Measurements from ENCODE around the gene HNRNPA1.

HNRNPA1 gene

DNA sequence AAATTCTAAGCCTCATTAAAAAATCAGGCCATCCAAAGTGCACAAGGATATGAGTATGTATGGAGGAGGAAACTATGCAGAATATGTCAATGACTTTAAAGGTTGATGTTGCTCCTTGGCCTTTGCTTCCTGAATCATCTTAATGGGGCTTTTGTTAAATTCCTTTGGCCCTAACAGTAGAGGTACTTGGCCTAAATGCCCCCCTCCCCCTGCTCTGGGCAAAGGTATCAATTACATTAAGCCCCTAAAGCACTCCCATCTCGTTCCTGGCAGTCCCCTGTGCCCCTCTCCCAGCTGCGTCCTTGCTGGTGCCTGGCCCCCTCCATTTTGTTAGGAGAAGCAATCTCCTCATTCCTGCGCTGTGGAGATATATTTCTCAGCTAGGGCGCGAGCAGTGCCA is 49.2 kb downstream of the HNRNPA1 start:
- DNase-seq (no peak), ATAC-seq (ENCODE audit: insufficient read depth, low read depth) (no peak)
- Histone ChIP-seq H3K36me3 (ENCODE audit: insufficient read depth, low read length) (peaks cover 8% of the 10 kb centered on the region), H3K27ac (ENCODE audit: low read length) (no peak overlapping the region), H4K20me1 (ENCODE audit: insufficient read depth, low read length) (no peaks in the 10 kb centered on the region), H3K4me3 (ENCODE audit: low read depth in 1 of 2, low read length in 2 of 2) (no peak overlapping the region), H2AFZ (ENCODE audit: low read depth, low read length) (no peak overlapping the region), H3K79me2 (ENCODE audit: insufficient read depth, low read length) (peaks cover 78% of the 10 kb centered on the region), H3K4me2 (ENCODE audit: insufficient read depth, low read length) (no peak overlapping the region), H3K9me3 (ENCODE audit: insufficient read depth, low read length, severe bottlenecking) (no peaks in the 10 kb centered on the region), H3K9ac (ENCODE audit: low read depth, low read length) (no peak overlapping the region), H3K4me1 (ENCODE audit: insufficient read depth, low read length) (peaks cover 12% of the 10 kb centered on the region), H3K27me3 (ENCODE audit: insufficient read depth, low read length, poor library complexity) (no peaks in the 10 kb centered on the region)
- TF ChIP-seq, protein P1, sequence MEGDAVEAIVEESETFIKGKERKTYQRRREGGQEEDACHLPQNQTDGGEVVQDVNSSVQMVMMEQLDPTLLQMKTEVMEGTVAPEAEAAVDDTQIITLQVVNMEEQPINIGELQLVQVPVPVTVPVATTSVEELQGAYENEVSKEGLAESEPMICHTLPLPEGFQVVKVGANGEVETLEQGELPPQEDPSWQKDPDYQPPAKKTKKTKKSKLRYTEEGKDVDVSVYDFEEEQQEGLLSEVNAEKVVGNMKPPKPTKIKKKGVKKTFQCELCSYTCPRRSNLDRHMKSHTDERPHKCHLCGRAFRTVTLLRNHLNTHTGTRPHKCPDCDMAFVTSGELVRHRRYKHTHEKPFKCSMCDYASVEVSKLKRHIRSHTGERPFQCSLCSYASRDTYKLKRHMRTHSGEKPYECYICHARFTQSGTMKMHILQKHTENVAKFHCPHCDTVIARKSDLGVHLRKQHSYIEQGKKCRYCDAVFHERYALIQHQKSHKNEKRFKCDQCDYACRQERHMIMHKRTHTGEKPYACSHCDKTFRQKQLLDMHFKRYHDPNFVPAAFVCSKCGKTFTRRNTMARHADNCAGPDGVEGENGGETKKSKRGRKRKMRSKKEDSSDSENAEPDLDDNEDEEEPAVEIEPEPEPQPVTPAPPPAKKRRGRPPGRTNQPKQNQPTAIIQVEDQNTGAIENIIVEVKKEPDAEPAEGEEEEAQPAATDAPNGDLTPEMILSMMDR (IDR thresholded peaks at IDR 0.05; ENCODE audit: borderline replicate concordance, extremely low read depth, low read length, poor library complexity, severe bottlenecking) = no peak
- TF ChIP-seq EZH2 (IDR thresholded peaks at IDR 0.05; ENCODE audit: borderline replicate concordance, low read depth, low read length, severe bottlenecking) = no peak

DNA sequence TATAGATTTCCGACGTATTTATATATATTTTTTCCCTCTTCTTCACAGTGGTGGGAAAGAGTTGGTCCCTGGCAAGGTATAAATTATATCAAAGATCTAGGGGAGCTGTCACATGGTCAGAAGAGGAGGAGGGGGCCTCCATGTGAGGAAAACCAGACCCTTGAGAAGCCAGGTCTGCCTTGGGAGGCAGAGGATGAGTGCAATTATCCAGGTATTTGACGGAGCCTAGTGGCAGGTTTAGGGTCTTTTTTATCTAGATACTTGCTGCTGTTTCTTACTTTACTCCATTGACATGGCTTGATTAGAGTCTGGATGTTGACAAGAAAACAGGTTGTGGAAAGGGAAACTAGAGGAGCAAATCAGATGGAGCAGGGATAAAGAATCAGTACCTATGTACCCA is 49.9 kb downstream of the HNRNPA1 start:
- no peaks in the 10 kb centered on the region for H4K20me1 ChIP-seq (ENCODE audit: insufficient read depth, low read length)
- H3K36me3 ChIP-seq (ENCODE audit: insufficient read depth, low read length) = peaks cover 8% of the 10 kb centered on the region
- H3K27ac ChIP-seq (ENCODE audit: low read length) = no peak overlapping the region
- TF ChIP-seq EZH2 (IDR thresholded peaks at IDR 0.05; ENCODE audit: borderline replicate concordance, low read depth, low read length, severe bottlenecking) = no peak
- TF ChIP-seq, protein P1 (IDR thresholded peaks at IDR 0.05; ENCODE audit: borderline replicate concordance, extremely low read depth, low read length, poor library complexity, severe bottlenecking) = no peak
- H3K9me3 ChIP-seq (ENCODE audit: insufficient read depth, low read length, severe bottlenecking) = no peaks in the 10 kb centered on the region
- DNase-seq (no peak), ATAC-seq (ENCODE audit: insufficient read depth, low read depth) (no peak)
- H3K4me2 ChIP-seq (ENCODE audit: insufficient read depth, low read length) = no peak overlapping the region
- H3K4me1 ChIP-seq (ENCODE audit: insufficient read depth, low read length) = peaks cover 11% of the 10 kb centered on the region
- H3K79me2 ChIP-seq (ENCODE audit: insufficient read depth, low read length) = peaks cover 78% of the 10 kb centered on the region
- H3K27me3 ChIP-seq (ENCODE audit: insufficient read depth, low read length, poor library complexity) = no peaks in the 10 kb centered on the region
- H3K9ac ChIP-seq (ENCODE audit: low read depth, low read length) = no peak overlapping the region
- no peak overlapping the region for H3K4me3 ChIP-seq (ENCODE audit: low read depth in 1 of 2, low read length in 2 of 2)
- H2AFZ ChIP-seq (ENCODE audit: low read depth, low read length) = no peak overlapping the region

DNA sequence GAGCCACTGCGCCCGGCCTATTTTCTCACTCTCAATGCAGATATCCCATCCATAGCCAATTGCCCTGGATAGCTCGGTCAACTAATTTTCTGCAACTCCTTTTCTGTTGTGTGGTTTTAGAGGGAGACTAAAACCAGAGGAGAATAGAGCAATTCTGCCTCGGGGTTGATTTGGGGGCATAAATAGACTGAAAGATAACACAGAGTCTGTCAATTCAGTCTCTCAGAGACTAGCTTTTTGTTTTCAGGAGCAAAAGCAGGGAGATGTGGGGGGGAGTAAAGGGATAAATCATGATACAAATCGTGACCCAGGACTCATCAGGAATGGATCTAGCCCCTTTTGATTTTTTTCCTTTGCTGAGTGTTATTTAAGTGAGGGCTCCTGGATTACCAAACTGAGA is 50.9 kb downstream of the HNRNPA1 start:
- Histone ChIP-seq H3K79me2 (ENCODE audit: insufficient read depth, low read length) (peaks cover 76% of the 10 kb centered on the region), H3K4me1 (ENCODE audit: insufficient read depth, low read length) (peaks cover 3% of the 10 kb centered on the region), H3K9ac (ENCODE audit: low read depth, low read length) (no peak overlapping the region), H3K4me2 (ENCODE audit: insufficient read depth, low read length) (no peak overlapping the region), H2AFZ (ENCODE audit: low read depth, low read length) (no peak overlapping the region), H3K27ac (ENCODE audit: low read length) (no peak overlapping the region), H3K36me3 (ENCODE audit: insufficient read depth, low read length) (peaks cover 8% of the 10 kb centered on the region), H3K9me3 (ENCODE audit: insufficient read depth, low read length, severe bottlenecking) (no peaks in the 10 kb centered on the region), H4K20me1 (ENCODE audit: insufficient read depth, low read length) (no peaks in the 10 kb centered on the region), H3K27me3 (ENCODE audit: insufficient read depth, low read length, poor library complexity) (no peaks in the 10 kb centered on the region), H3K4me3 (ENCODE audit: low read depth in 1 of 2, low read length in 2 of 2) (no peak overlapping the region)
- DNase-seq = no peak
- TF ChIP-seq EZH2 (IDR thresholded peaks at IDR 0.05; ENCODE audit: borderline replicate concordance, low read depth, low read length, severe bottlenecking) = no peak
- TF ChIP-seq, protein P1 (IDR thresholded peaks at IDR 0.05; ENCODE audit: borderline replicate concordance, extremely low read depth, low read length, poor library complexity, severe bottlenecking) = no peak
- no peak for ATAC-seq (ENCODE audit: insufficient read depth, low read depth)
